Left renal cortex interstitium (tissue), 4 donors: ENCODE measurements around the gene PP2D1. TPM values are rescaled to one million over a fixed set of nuclear protein-coding genes. Genes with fewer than 3 reads are reported as not detected.

Source experiments
- polyA plus RNA-seq, 4 donors: library from polyadenylated mRNA; unstranded; fragments of 120-200 nt; gene quantifications; one replicate each; pipeline ENCODE4 v1.2.1, GENCODE V29; 2013; ENCODE audit not compliant: insufficient read length in 4 of 4

Gene PP2D1
- polyA plus RNA-seq, 4 donors = 0.18 to 1.1 (median 0.51) TPM

Other genes with a start within 250 kb of the PP2D1 start
- 1 to 10 TPM; 1.0 to 8.6 (median 3.7) TPM for gene EFHB, start 78.0 kb downstream of the PP2D1 start, polyA plus RNA-seq
- 10 to 100 TPM; 66.2 to 79.1 (median 71.5) TPM for gene RAB5A, start 65.2 kb downstream of the PP2D1 start, polyA plus RNA-seq
- 10 to 100 TPM; 18.2 to 29.7 (median 27.2) TPM for gene KAT2B, start 28.2 kb upstream of the PP2D1 start, polyA plus RNA-seq
- 10 to 100 TPM in 2 of 4 donors, 1 to 10 TPM in 2; 7.8 to 12.2 (median 9.2) TPM for gene SGO1, start 173.9 kb upstream of the PP2D1 start, polyA plus RNA-seq